Astrocyte of the cerebellum (primary cell): ENCODE data around the gene MARCO.

Source experiments
- DNase-seq: peaks from one replicate; pipeline ENCODE4 v3.0.0-alpha.2; 2011; ENCODE audit warnings: low read depth
- H3K4me3 ChIP-seq: 2 replicates; pipeline ENCODE4 v1.5.1; 2011; ENCODE audit warnings: mild to moderate bottlenecking, low read depth, low read length, moderate library complexity
- CTCF ChIP-seq: IDR thresholded peaks from 2 replicates; pipeline ENCODE4 v1.5.1; 2012; ENCODE audit warnings: low read length, low read depth, moderate library complexity, mild to moderate bottlenecking; ENCODE audit errors: missing control alignments
- in situ Hi-C: cut with HindIII; loops from 2 replicates; pipeline ENCODE4 v1.10.0; 2017; ENCODE audit warnings: low sequenced_read_pairs

MARCO gene

GRCh38 chr2:118971245-118972122, 29.5 kb downstream of the MARCO start:
- in situ Hi-C loops: no loop called here
- no peak for DNase-seq
- no peak for TF ChIP-seq CTCF
- H3K4me3 ChIP-seq: no peak overlapping the region

GRCh38 chr2:118973542-118973951, 31.6 kb downstream of the MARCO start:
- no peak overlapping the region for H3K4me3 ChIP-seq
- in situ Hi-C loops: no loop called here
- TF ChIP-seq CTCF: no peak
- DNase-seq: no peak

- in situ Hi-C loops: no loop called here
- no peak overlapping the region for H3K4me3 ChIP-seq
- TF ChIP-seq CTCF: no peak
- no peak for DNase-seq
These were observed 32.4 kb downstream of the MARCO start for GRCh38 chr2:118974103-118974993.

GRCh38 chr2:118975133-118975532, 33.1 kb downstream of the MARCO start:
- in situ Hi-C loops: no loop called here
- no peak for DNase-seq
- TF ChIP-seq CTCF: no peak
- H3K4me3 ChIP-seq: no peak overlapping the region

GRCh38 chr2:118978064-118978463, 36.1 kb downstream of the MARCO start:
- in situ Hi-C loops: no loop called here
- TF ChIP-seq CTCF: no peak
- no peak for DNase-seq
- H3K4me3 ChIP-seq: no peak overlapping the region

GRCh38 chr2:118979152-118979861, 37.3 kb downstream of the MARCO start:
- in situ Hi-C loops: no loop called here
- TF ChIP-seq CTCF: no peak
- no peak overlapping the region for H3K4me3 ChIP-seq
- no peak for DNase-seq
